SK-N-MC (cell line): Measurements from ENCODE around the gene WDR48.

ENCODE experiments used
- EZH2 ChIP-seq: fragments of 200-600 bp; sonication (generic); IDR thresholded peaks from one replicate; pipeline ENCODE4 v1.6.1; 2017; ENCODE audit warnings: antibody characterized with exemption
- POLR2AphosphoS5 ChIP-seq: IDR thresholded peaks from 2 replicates; pipeline ENCODE4 v1.6.1; 2012; ENCODE audit warnings: mild to moderate bottlenecking, low read depth, low read length, borderline replicate concordance

- TF ChIP-seq EZH2 (no peak), POLR2AphosphoS5 (no peak)
Measured at GRCh38 chr3:39096775-39097174, 45.0 kb downstream of the WDR48 start.
